Measurements from ENCODE around the gene VRTN. TPM values are rescaled to one million over a fixed set of nuclear protein-coding genes. Genes with fewer than 3 reads are reported as not detected.

VRTN gene
- total RNA-seq, 1 experiment from 2014 or later: not detected

GRCh38 chr14:74394549-74394948 lies 46.3 kb downstream of the VRTN start:
- DNase-seq (ENCODE audit: low read depth): no peak

- DNase-seq (ENCODE audit: low read depth): no peak
These were observed 46.8 kb downstream of the VRTN start for GRCh38 chr14:74395094-74395493.

GRCh38 chr14:74400031-74400685 lies 51.9 kb downstream of the VRTN start:
- DNase-seq (ENCODE audit: low read depth): peak; percentile 16

GRCh38 chr14:74400919-74401503 lies 52.7 kb downstream of the VRTN start:
- DNase-seq (ENCODE audit: low read depth): no peak

GRCh38 chr14:74401504-74402241 lies 53.4 kb downstream of the VRTN start:
- peak; percentile 12 for DNase-seq (ENCODE audit: low read depth)

GRCh38 chr14:74402401-74403251 lies 54.4 kb downstream of the VRTN start:
- no peak for DNase-seq (ENCODE audit: low read depth)

GRCh38 chr14:74403619-74404417 lies 55.5 kb downstream of the VRTN start:
- DNase-seq (ENCODE audit: low read depth): no peak

GRCh38 chr14:74404435-74404834 lies 56.2 kb downstream of the VRTN start:
- no peak for DNase-seq (ENCODE audit: low read depth)

- no peak for DNase-seq (ENCODE audit: low read depth)
These were observed 57.4 kb downstream of the VRTN start for GRCh38 chr14:74405663-74406062.

GRCh38 chr14:74407021-74407800 lies 58.9 kb downstream of the VRTN start:
- DNase-seq (ENCODE audit: low read depth): no peak

- no peak for DNase-seq (ENCODE audit: low read depth)
These were observed 59.5 kb downstream of the VRTN start for GRCh38 chr14:74407801-74408154.

GRCh38 chr14:74408870-74409269 lies 60.6 kb downstream of the VRTN start:
- DNase-seq (ENCODE audit: low read depth): no peak

GRCh38 chr14:74409441-74409840 lies 61.2 kb downstream of the VRTN start:
- DNase-seq (ENCODE audit: low read depth): no peak

Other genes starting within 250 kb of the VRTN start
- not detected in 2 replicates for gene VSX2, start 109.0 kb upstream of the VRTN start, total RNA-seq (2014; rRNA removed)
- gene ABCD4, start 45.5 kb upstream of the VRTN start, total RNA-seq (2014; rRNA removed): 21.0 and 22.0 TPM in 2 replicates
- gene SYNDIG1L, start 77.7 kb downstream of the VRTN start, total RNA-seq (2014; rRNA removed): not detected in 2 replicates
- 222 and 274 TPM in 2 replicates for gene NPC2, start 144.8 kb downstream of the VRTN start, total RNA-seq (2014; rRNA removed)
- gene ISCA2, start 145.3 kb downstream of the VRTN start, total RNA-seq (2014; rRNA removed): 11.7 and 19.5 TPM in 2 replicates